GM19239 (cell line): Measurements from ENCODE around the gene PCDH9.

ENCODE experiments used
- DNase-seq: peaks from one replicate; pipeline ENCODE4 v3.0.0; 2011; ENCODE audit warnings: low spot score; ENCODE audit not compliant: insufficient read length
- FAIRE-seq: peaks from 2 replicates; lab custom pipeline; 2011; peaks lifted over from hg19 to GRCh38; lab: Jason Lieb, UNC

Gene PCDH9

GRCh38 chr13:66879988-66880387 is 350.1 kb downstream of the PCDH9 start:
- FAIRE-seq: no peak
- DNase-seq: no peak

- DNase-seq: no peak
- peak; percentile 8 for FAIRE-seq
Measured at GRCh38 chr13:66875264-66875663, 354.9 kb downstream of the PCDH9 start.

- FAIRE-seq: no peak
Measured at GRCh38 chr13:66864627-66865026, 365.5 kb downstream of the PCDH9 start.

GRCh38 chr13:66860878-66861417 is 369.2 kb downstream of the PCDH9 start:
- no peak for DNase-seq
- FAIRE-seq: no peak

More at GRCh38 chr13:66864627-66865026, 365.5 kb downstream of the PCDH9 start:
- no peak for DNase-seq

GRCh38 chr13:66859934-66860877 is 369.9 kb downstream of the PCDH9 start:
- no peak for FAIRE-seq
- DNase-seq: no peak

- no peak for DNase-seq
- FAIRE-seq: no peak
Measured at GRCh38 chr13:66859078-66859477, 371.1 kb downstream of the PCDH9 start.

GRCh38 chr13:66858163-66858562 is 372.0 kb downstream of the PCDH9 start:
- FAIRE-seq (no peak), DNase-seq (no peak)

GRCh38 chr13:66855131-66855530 is 375.0 kb downstream of the PCDH9 start:
- FAIRE-seq (no peak), DNase-seq (no peak)

GRCh38 chr13:66853564-66853963 is 376.6 kb downstream of the PCDH9 start:
- DNase-seq (no peak), FAIRE-seq (no peak)

- DNase-seq: no peak
- no peak for FAIRE-seq
Measured at GRCh38 chr13:66849706-66850105, 380.4 kb downstream of the PCDH9 start.

- DNase-seq: no peak
- no peak for FAIRE-seq
Measured at GRCh38 chr13:66847541-66847940, 382.6 kb downstream of the PCDH9 start.

GRCh38 chr13:66845393-66845792 is 384.7 kb downstream of the PCDH9 start:
- DNase-seq (no peak), FAIRE-seq (no peak)

GRCh38 chr13:66844933-66845332 is 385.2 kb downstream of the PCDH9 start:
- FAIRE-seq: no peak
- DNase-seq: no peak

- FAIRE-seq (no peak), DNase-seq (no peak)
Measured at GRCh38 chr13:66842766-66843165, 387.4 kb downstream of the PCDH9 start.

- FAIRE-seq (no peak), DNase-seq (no peak)
Measured at GRCh38 chr13:66840621-66841020, 389.5 kb downstream of the PCDH9 start.

- DNase-seq: no peak
- FAIRE-seq: no peak
Measured at GRCh38 chr13:66837246-66837645, 392.9 kb downstream of the PCDH9 start.

GRCh38 chr13:66835040-66835628 is 395.0 kb downstream of the PCDH9 start:
- DNase-seq (no peak), FAIRE-seq (no peak)

GRCh38 chr13:66830940-66831716 is 399.0 kb downstream of the PCDH9 start:
- no peak for FAIRE-seq
- no peak for DNase-seq

GRCh38 chr13:66829803-66830202 is 400.3 kb downstream of the PCDH9 start:
- no peak for FAIRE-seq
- DNase-seq: no peak

GRCh38 chr13:66826398-66826797 is 403.7 kb downstream of the PCDH9 start:
- DNase-seq (no peak), FAIRE-seq (no peak)

- no peak for FAIRE-seq
- DNase-seq: no peak
Measured at GRCh38 chr13:66821551-66821950, 408.6 kb downstream of the PCDH9 start.
